HG02759 (cell line): ENCODE results near the gene NR6A1.

ENCODE experiments used
- ATAC-seq: cut with Tn5 transposase; IDR thresholded peaks from one replicate; pipeline ENCODE4 v1.9.1; 2021; ENCODE audit warnings: mild to moderate bottlenecking, moderate library complexity; ENCODE audit not compliant: unreplicated experiment

NR6A1 gene

DNA sequence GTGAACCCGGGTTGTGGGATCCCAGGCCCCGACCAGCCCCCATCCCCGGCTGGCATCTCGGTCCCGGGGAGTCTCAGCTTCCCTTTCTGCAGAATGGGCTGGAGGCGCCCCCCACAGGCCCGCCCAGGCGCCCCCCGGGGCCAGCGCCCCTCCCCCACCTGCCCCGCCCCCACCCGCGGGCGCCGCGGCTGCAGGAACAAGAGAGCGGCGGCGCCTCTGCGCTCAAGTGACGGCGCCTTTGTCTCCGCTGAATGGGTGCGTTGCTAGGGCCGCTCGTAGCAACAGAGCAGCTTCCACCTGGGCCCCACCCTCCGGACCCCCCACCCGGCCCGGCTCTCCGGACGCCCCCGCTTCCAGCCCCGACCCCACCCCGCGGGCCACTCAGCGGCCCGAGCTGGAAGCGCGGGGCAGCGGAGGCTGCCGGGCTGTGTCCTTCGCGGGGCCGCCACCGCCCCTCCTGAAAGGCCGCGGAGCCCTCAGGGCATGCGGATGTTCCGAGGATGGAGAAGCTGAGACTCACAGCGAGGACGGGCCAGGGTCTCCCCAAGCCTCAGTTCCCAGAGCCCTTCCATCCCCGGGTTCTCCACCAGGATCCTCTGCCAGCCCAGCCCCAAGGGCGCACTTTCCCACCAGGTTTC, 293.3 kb downstream of the NR6A1 start:
- no peak for ATAC-seq

DNA sequence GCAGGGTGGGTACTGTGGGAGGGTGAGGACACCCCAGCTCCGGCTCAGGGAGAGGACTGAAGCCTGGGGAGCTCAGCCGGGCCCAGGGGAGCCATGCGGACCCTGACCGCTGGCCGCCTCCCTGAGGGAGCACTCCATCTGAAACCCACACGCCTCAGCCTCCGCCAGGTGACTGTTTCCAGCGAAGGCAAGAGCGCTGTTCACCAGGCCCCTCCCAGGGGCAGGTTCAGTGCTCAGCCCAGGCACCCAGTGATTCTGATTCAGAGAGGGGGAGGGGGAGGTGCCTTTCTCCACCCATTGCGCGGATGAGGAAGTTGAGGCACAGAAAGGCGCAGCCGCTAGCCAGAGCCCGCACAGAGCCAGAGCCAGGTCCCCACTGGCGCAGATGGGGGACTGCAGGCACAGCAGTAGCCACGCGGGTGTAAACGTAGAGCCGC, 293.9 kb downstream of the NR6A1 start:
- ATAC-seq = no peak

DNA sequence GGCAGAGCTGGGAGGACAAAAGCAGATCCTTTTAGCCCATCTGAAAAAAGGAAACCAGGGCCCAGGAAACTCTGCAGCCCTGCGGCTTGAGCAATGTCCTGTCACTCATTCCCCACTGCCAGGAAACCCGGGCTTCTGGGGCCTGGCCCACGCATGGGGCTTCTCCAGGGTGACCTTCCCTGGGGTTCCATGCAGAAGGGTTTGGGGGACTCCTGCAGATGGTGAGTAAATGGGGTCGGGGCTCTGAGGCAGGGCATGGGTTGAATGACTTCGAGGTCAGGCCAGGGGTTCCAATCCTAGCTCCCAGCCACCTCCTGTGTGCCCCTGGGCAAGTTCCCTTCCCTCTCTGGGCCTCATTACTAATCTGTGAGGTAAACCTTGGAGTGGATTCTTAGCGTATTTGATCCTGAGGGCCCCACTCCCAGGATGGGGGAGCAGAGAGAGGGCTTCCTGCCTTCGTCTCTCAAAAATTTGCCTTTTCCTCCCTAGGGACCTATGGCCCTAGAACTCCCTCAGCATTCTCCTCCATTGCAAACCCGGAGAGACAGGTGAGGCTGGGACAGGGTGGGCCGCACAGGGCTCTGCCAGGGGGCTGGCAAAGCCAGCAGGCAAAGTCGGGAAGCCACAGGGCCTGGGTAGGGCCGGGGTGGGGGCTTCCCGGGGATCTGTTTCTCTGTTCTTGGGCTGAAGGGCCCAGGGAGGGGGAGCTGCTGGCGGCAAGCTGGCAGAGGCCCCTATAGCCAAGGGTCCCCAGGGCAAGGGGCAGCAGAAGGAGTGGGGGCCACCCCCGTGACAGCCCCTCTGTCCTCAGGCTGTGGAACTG, 295.0 kb downstream of the NR6A1 start:
- ATAC-seq = no peak

DNA sequence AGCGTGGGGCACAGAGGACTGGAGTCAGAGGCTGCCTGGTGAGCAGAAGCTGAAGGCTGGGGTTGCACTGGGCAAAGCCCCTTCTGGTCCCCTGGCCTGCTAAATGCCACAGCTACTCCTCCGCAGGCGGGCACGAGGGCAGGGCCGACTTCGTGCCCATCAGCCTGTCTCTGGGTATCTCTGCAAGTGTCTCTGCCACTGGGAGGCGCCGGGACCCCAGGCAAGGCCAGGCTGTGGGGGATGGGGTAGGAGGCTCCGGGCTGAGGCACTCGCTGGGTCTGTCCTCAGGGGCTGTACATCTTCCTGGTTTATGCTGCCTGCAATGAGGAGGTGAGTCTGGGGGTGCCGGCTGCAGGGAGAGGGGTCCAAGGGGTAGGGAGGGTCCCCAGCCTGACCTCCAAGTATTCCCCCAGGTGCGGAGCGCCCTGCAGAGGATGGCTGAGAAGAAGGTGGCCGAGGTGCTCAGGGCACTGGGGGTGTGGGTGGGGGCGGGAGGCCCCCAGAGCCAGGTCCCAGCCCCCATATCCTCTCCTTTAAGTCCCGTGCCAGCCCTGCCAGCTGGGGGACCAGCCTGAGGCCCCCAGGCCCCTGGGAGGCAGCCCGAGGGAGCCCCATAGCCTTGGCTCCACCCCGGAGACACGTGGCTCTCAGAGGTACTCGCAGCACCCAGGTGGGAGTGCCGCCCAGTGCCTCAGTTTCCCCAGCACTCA, 295.8 kb downstream of the NR6A1 start:
- ATAC-seq = no peak

DNA sequence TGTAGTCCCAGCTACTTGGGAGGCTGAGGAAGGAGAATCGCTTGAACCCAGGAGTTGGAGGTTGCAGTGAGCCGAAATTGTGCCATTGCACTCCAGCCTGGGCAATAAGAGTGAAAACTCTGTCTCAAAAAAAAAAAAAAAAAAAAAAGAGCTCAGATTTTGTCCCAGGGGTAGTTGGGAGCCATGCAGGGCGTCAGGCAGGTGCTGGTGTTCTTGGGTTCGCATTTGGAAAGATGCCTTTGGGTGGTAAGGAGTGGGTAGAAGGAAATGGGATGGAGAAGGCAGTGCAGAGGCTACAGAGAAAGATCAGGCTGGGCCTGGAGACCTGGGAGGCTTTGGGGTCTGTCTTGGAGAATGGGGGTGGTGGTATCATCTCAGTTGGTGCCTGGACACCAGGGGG, 297.0 kb downstream of the NR6A1 start:
- no peak for ATAC-seq

DNA sequence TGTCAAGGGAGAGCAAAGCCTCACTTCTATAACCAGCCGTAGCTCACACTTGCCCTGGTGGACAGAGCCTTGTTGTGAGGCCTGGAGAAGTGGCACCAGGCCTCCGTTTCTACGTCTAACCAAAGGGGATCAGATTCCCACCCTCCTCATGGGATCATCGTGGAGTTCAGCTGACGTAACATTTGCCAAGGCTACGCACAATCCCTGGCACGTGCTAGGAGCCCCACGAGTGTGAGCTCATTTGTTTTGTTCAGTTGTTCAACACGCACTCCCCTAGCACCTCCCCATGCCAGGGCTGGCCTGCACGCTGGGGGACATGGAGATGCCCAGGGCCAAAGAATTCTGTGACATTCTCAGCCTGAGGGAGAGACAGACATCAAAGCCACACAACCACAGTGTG, 297.8 kb downstream of the NR6A1 start:
- ATAC-seq = no peak

DNA sequence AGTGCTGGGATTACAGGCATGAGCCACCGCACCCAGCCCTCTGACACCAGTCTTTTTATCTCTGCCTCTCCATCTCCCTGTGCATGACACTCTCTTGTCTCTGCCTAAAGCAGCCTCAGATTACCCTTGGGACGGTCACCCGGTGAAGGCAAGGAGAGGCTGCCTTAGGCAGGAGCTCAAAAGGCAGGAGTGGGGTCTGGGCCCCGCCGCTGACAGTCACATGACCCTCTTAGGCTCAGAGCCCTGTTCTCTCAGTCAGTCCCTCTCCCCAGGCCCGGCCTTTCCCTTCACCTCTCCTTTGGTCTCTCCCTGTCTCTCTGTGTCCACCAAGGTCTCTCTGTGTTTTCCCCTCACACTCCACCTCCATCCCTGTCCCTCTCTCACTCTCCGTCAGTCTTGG, 298.3 kb downstream of the NR6A1 start:
- no peak for ATAC-seq

DNA sequence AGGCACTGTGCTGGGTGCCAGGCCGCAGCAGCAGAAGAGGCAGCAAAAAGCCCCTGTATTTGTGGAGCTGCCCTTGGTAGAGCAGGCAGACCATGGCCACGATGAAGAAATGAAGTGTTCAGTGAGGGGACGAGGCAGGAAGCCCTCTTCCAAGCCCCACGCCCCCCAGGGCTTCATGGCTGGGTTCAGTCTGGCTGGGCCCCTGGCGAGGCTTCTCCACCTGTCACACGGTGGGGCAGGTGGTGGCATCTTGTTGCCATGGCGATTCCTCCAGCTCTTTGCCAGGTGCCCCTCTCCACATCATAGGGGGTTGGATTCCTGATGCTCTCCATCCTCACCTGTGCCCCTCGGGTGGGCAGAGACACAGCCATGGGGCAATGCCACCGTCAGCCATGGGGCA, 299.4 kb downstream of the NR6A1 start:
- no peak for ATAC-seq

DNA sequence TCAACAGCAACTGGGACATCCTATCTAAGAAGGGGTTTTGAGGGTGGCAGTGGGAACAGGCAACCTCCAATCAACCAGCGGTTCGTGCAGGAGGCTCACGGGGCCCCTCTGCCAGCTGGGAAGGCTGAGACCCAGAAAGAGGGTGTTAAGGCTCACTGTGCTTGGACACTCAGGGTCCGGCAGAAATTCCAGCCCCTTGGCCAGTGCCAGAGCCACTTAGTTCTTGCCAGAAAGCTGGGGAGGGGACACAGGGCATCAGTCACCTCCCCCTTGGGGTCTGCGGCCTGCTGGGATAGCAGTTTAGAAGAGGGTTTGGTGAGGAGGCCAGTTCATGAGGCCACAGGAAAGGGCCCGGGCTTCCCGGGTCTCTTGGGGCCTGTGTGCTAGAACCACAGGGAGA, 300.4 kb downstream of the NR6A1 start:
- no peak for ATAC-seq

DNA sequence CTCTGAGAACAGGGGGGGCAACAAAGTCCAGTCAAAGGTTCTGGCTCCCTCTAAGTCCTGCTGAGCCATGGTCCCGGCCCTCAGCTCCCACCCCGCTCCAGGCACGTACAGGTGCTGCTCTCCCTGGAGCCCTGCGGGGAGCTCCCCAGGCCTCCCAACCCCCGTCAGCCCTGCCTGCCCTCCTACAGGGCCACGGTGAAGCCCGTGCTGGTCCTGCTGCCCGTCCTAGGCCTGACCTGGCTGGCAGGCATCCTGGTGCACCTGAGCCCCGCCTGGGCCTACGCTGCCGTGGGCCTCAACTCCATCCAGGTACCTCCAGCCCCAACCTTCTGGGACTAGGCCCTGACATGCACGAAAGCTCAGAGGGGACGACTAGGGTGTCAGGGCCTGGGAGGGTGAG, 300.8 kb downstream of the NR6A1 start:
- ATAC-seq = no peak

DNA sequence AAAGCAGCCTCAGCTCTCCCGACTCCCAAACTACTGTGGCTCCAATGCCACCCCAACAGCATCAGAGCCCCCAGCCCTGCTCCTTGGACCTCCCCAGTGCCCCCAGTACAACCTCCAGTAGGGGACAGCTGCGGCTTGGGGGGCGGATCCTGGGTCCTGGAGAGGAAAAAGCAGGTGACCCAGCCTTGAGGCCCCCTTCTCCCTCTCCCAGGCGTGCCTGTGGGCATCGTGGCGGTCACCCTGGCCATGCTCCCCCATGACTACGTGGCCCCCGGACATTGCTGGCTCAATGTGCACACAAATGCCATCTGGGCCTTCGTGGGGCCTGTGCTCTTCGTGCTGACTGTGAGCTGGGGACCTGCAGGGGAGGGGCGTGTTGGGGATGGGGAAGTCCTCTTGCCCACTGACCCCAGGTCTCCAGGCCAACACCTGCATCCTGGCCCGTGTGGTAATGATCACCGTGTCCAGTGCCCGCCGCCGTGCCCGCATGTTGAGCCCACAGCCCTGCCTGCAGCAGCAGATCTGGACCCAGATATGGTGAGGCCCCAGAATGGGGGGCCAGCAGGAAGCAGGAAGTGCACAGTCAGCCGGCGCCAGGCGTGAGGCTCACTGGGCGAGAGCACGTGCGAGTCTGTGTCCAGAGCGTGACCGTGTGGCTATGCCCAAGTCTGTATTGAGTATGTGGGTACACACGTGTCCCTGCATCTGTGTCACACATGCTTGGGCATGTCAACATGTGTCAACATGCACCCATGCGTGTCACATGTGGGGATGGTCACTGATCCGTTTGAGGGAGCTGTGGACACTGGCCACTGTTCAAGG, 301.9 kb downstream of the NR6A1 start:
- no peak for ATAC-seq

DNA sequence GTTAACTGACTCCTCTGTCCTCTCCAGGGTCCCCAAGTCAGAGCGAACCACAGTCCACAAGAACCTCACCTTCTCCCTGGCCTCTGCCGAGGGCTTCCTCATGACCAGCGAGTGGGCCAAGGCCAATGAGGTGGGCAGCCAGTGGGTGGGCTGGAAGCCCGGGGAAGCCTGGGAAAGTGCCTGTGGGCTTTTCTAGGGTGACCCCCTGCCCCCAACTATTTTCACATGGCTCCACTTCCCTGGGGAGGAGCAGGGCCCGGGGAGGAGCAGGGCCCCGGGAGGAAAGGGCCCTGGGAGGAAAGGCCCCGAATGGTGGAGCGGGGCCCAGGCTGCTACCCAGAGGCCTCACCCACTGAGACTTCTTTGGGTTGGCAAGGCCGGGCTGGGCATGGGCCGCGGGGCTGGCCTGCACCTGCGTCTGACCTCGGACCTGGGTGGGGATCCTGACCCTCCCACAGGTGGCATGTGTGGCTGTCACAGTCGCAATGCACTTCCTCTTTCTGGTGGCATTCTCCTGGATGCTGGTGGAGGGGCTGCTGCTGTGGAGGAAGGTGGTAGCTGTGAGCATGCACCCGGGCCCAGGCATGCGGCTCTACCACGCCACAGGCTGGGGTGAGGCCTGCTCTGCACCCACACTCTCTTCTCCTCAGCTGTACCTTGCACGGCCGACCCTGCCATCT, 302.9 kb downstream of the NR6A1 start:
- ATAC-seq = no peak

DNA sequence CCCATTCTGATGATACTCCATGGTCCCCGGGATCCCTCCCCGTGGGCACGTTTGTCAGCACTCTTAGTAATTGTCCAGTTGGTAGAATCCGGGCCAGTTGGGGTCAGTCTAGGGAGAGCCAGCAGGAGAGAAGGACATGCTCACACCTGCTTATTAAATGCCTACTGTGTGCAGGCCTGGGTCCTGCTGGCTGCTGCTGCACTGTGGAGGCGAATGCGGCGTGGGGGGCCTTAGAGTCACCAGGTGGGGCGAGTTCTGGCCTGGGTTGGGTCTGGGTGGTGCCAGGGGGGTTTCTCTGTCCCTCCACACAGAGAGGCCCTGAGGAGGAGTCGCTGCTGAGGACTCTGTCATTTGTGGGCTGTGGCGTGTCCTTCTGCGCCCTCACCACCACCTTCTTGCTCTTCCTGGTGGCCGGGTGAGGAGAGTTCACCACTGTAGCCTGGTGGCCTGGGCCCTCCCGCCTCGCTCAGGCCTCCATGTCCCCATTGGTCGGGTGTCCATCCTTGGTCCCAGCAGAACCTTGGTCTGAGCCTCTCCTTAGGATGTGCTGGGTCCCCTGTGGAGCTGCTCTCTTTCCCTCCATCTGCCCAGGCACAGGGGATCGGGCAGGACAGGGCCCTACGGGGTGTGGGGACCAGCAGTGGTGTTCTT, 303.6 kb downstream of the NR6A1 start:
- no peak for ATAC-seq
